Medulla oblongata (tissue), 1 donor: ENCODE results near the gene ACOT13.
"Not testable (repeated sequence)": the region's sequence is repeated elsewhere in the genome, so short reads cannot be mapped to it uniquely, and the experiment has no call there.

ENCODE experiments used
- DNase-seq: peaks from one replicate; pipeline ENCODE4 v3.0.0-alpha.2; 2015; ENCODE audit errors: extremely low spot score

Gene ACOT13

GRCh38 chr6:24666641-24667377, at the start of gene ACOT13, which contains the start of gene TDP2:
ACOT13 (plus strand) TSS chr6:24667077; CDS start chr6:24667264, 187 bp downstream.
TDP2 (minus strand) TSS chr6:24666899; CDS start chr6:24666862, 37 bp downstream.
- peak; percentile 96 for DNase-seq

- no peak for DNase-seq
These were observed 47.2 kb upstream of the ACOT13 start for GRCh38 chr6:24619661-24620060.

DNA sequence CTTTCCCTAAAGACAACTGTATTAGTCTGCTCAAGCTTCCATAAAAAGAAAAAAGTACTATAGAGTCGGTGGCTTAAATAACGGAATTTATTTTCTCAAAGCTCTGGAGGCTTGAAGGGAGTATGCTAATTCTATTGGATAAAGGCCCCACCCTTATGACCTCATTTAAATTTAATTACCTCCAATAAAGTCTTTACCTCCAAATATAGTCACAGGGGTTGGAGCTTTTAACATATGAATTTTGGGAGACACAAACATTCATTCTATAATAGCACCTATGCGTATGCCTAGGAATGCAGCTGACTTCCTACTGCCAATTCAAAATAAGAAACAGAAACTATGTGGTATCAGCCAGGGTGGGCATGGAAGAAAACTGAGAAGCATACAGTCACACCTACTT, 46.2 kb upstream of the ACOT13 start:
- no peak for DNase-seq

DNA sequence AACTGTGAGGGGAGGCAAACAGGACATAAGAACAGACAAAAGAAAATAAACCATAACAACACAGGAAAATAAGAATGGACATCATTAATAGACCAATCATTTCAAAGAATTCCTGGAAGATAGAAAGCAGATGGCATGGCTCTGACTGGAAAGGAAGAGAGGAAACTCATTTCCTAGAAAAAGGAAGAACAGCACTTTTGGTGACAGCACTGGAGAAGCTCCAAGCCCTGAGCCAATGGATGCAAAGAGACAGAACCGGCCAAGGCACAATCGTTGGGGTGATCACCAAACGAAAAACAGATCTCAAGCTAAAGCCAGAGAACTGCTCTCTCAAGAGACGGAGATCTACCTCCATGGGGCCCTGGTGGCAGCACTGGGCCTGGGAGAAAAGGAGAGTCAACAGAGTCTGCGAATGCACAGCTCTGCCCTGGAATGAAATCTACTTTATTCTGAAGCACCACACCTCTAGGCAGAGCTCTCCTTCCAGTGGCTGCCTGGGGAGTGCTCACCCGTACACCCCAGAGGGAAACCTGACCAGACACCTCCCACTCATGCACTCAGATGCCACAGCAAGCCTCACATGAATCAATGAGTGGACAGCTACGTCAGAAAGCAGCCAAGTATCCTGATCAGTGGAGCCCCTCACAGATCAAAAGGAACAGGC, 45.1 kb upstream of the ACOT13 start:
- DNase-seq, result no peak

DNA sequence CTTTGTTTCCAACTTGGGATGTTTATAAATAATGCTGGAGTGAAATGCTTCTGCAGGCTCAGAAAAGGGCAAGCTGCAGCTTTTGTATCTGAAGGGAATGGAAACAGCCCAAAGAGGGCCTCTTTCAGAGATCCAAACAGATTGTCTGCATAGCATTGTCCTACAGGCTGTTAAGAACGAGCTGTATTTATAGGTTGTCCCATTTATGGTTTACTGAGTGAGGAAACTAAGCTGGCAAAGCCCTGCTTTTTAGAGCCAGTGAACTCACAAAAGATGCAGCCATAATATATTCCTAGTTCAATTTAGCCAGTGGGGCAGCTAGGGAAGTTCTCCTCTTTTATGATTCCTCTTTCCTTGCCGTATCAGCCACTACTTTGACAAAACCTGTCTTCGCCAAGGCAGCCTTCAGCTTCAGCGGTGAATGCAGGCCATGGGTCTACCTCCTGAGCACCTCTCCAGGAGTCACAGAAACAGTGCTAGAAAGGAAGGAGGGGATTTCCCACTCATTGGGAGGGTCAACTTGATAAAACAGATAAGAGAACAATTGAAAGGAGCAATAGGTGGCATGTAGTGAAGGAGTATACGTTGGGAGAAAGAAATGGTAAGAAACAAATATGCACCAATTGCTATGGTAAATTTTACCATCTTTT, 35.9 kb upstream of the ACOT13 start:
- no peak for DNase-seq

GRCh38 chr6:24631671-24632070, 35.2 kb upstream of the ACOT13 start:
- no peak for DNase-seq

DNA sequence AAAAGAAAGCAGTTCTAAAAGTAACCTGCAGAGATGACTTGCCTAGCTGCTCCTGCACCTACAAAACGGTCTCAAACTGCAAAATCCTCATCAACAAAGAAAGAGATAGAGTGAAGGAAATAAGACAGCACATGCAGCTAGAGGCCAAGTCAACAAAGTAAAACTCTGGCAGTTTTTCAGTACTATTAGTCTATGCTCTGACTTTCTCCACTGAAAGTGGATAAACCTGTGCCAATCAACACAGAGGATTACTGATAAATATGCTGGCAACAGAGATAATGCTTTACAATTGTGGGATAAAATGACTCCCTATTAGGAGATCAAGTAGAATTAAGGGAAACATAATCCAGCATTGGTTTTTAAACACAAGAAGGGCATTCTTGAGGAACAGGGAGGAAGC, 34.3 kb upstream of the ACOT13 start:
- no peak for DNase-seq

DNA sequence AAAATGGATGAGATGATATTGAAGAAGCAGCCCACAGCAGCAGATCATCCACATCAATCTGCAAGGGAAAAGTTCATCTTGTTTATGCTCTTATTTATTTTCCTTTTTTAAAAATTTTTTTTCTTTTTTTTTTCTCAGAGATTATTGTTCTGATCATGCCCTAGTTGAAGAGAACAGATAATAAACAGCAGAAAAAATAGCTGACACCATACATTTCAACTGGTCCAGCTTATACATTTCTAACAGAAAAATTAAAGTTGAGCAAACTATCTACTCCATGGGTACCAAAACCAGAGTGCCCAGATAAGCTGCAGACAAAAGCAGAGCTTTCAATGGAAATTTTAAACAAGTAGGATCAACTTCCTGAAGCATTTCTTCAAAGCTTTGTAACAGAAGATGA, 30.2 kb upstream of the ACOT13 start:
- DNase-seq, result no peak

DNA sequence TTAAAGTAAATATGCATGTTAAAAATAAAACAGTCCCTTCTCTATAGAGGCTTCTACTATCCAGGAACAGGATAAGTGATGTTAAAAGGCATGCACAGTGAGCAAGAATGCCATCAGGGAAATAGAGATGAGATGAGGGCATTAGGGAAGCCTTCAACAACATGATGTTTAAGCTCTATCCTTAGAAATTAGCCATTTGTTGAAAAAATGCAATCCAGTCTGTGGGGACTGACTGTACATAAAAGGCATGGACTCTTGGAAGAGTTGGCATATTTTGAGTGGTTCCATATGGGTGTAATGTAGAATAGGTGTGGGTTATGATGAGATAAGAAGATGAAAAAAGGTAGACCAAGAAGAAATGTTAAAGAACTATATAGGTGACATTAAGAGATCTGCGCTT, 26.7 kb upstream of the ACOT13 start:
- no peak for DNase-seq

- DNase-seq, result not testable (repeated sequence)
These were observed 26.2 kb upstream of the ACOT13 start for GRCh38 chr6:24640631-24641030.

DNA sequence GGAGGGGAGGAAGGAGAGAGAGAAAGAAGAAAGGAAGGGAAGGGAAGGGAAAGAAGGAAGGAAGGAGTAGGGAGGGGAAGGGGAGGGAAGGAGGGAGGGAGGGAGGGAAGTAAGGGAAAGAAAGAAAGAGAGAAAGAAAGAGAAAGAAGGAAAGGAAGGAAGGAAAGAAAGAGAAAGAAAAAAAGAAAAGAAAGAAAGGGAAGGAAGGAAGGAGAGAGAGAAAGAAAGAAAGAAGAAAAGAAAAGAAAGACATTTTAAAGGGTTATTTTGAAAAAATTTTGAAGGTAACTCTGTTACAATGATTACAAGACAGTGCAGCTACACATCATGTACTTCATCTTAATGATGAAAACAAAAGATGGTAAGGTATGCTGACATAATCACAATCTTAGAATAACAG, 24.8 kb upstream of the ACOT13 start:
- DNase-seq, result no peak

DNA sequence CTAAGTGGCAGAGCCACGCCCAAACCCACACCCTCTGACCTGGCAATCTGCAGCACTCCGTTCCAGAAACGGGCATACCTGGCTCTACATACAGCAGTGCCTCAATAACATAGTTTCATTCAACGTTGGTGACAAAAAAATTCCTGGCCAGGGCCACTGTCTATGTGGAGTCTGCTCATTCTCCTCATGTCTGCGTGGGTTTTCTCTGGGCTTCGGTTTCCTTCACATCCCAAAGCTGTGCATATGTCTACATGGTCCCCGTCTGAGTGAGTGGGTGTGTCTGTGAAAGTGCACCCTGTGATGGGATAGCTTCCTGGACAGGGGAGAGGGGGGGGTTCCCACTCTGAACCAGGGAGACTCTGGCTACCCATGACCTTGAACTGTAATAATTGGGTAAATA, 23.0 kb upstream of the ACOT13 start:
- DNase-seq, result no peak

DNA sequence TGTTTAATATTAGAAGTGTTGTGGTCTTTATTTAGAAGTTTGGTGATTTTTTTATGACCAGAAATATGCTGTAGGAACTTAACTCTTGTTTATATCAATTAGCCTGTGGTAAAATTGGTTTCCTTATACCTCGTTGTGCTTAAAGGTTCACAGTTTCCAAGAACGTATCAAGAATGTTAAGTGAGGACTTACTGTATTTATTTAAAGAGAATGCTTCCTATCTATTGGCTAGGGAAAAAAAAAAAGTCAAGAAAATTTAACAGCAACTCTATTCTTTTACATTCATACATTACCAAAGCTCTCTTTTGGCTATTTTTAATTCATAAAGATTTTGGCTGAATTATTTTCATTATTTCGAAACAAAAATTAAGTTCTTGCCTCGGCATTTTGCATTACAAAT, 22.5 kb upstream of the ACOT13 start:
- no peak for DNase-seq

DNA sequence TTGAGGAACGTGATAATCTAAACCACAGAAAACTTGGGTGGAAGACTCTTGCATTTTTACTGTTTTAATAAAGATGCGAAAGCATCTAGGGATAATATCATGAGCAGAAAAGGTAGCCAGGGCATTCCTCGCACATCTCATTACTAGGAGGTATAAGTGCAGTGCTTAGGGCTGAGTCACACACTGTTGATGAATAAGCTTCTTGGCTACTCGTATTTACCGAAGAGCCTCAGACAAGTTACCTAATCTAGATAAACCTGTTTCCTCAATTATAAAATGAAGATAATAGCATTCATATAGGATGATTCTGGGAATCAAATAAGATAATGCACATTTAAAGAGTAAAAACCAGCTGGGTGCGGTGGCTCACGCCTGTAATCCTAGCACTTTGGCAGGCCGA, 20.1 kb upstream of the ACOT13 start:
- DNase-seq, result no peak

GRCh38 chr6:24648276-24648675, 18.6 kb upstream of the ACOT13 start:
- DNase-seq, result no peak

GRCh38 chr6:24649691-24650090, 17.2 kb upstream of the ACOT13 start:
- no peak for DNase-seq

DNA sequence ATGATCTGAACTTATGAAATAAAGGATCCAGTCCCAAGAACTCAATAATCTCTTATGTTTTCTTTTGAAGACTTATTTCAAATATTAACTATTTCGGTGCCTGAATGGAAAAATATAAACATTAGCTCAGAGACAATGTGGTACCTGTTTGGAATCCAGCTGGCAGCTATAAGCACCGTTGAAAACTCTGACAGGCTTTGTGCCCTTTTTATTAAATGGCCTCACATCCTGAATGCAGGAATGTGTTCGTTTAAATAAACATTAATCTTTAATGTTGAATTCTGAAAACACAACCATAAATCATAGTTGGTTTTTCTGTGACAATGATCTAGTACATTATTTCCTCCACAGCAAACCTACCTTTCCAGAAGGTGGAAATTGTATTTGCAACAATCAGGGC, 16.5 kb upstream of the ACOT13 start:
- no peak for DNase-seq

- no peak for DNase-seq
These were observed 11.7 kb upstream of the ACOT13 start for GRCh38 chr6:24655215-24655614.

DNA sequence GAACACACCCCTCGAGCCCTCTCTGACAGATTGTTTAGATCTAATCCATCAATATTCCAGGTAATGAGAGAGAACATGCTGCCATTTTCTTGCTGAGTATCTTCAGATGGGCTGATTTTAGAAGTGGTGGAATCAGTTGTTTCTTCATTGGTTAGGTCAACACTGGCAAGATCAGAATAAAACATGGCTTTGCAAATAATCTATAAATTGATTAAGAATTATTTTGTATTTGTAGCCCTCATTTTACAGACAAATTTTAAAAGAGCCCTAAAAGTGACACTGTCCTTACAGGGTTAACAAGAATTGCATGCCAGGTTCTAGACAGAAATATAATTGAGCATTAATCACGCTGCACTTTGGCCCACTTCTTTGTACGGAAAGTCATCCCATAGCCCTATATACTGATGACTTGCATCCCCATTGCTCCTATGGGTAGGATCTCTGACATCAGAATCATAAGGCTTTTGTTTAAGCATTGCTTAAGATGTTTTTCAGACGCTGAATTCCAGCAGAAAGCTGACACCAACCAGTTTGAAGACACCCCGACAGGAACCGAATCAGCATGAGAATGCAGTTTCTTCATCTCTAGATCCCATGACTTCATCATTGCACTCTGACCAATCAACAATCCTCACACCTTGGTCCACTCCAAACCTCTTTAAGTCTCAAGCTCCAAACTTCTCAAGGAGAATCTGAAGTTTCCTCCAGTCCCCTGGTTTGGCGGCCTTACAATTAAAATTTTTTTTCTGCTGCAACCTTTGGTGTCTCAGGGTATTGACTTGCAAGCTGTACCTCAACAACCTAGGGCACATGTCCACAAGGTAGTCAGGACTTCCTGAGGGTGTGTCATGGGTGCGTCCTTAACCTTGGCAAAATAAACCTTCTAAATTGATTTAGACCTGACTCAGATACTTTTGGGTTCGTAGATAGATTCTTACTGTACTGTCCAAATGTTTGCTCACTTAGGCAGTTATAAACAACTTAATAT, 8.0 kb upstream of the ACOT13 start:
- no peak for DNase-seq

- no peak for DNase-seq
These were observed 7.3 kb upstream of the ACOT13 start for GRCh38 chr6:24659561-24659960.

DNA sequence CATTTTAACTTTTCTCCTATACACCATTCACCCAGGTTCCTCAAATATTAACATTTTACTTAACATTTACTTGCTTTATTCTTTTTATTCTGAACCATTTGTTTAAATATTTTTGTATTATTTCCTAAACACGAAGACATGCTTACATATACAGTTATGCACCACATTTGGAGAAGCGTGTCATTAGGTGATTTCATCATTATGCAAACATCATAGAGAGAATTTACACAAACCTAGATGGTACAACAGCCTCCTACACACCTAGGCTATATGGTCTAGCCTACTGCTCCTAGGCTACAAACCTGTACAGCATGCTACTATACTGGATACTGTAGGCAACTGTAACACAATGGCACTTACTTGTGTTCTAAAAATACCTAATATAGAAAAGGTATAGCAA, 6.8 kb upstream of the ACOT13 start:
- DNase-seq, result no peak

- DNase-seq, result not testable (repeated sequence)
These were observed 5.1 kb upstream of the ACOT13 start for GRCh38 chr6:24661759-24662158.
